PFSK-1 (cell line): Measurements from ENCODE around the gene MKI67.

Experiments used
- FOXP2 ChIP-seq: optimal IDR thresholded peaks from 2 replicates; pipeline ENCODE3; 2011; ENCODE audit warnings: borderline replicate concordance, control low read depth, inconsistent platforms; ENCODE audit not compliant: insufficient read depth; ENCODE audit errors: extremely low read length, extremely low read depth
- POLR2AphosphoS5 ChIP-seq: IDR thresholded peaks from 2 replicates; pipeline ENCODE4 v1.6.1; 2012; ENCODE audit warnings: low read depth, mild to moderate bottlenecking, control low read depth, low read length, moderate library complexity
- REST ChIP-seq, 2 experiments: IDR thresholded peaks; 2 replicates each; pipeline versions ENCODE4 v1.6.1 to v1.8.0; 2011 to 2012; ENCODE audit warnings: low read depth in 2 of 2, low read length in 2 of 2, control low read depth in 1 of 2, inconsistent platforms in 1 of 2, mild to moderate bottlenecking in 1 of 2, moderate library complexity in 1 of 2; ENCODE audit not compliant: insufficient read depth in 1 of 2
- SIN3A ChIP-seq: IDR thresholded peaks from 2 replicates; pipeline ENCODE4 v1.6.1; 2012; ENCODE audit warnings: mild to moderate bottlenecking, low read length, moderate library complexity, borderline replicate concordance; ENCODE audit not compliant: insufficient read depth
- TAF1 ChIP-seq: IDR thresholded peaks from 2 replicates; pipeline ENCODE4 v1.6.1; 2012; ENCODE audit warnings: low read length, control low read depth, borderline replicate concordance; ENCODE audit not compliant: insufficient read depth

Gene MKI67

GRCh38 chr10:128069351-128070051 lies 56.7 kb downstream of the MKI67 start:
- TF ChIP-seq REST (IDR thresholded peaks at IDR 0.05; ENCODE audit: insufficient read depth in 1 of 2, low read depth in 2 of 2, low read length in 2 of 2) = no peak
- no peak for TF ChIP-seq POLR2AphosphoS5
- TF ChIP-seq FOXP2 = no peak
- TF ChIP-seq SIN3A = no peak
- TF ChIP-seq TAF1 = no peak

GRCh38 chr10:128068398-128069285 lies 57.6 kb downstream of the MKI67 start:
- TF ChIP-seq FOXP2 (no peak), SIN3A (no peak), POLR2AphosphoS5 (no peak), REST (IDR thresholded peaks at IDR 0.05; ENCODE audit: insufficient read depth in 1 of 2, low read depth in 2 of 2, low read length in 2 of 2) (no peak), TAF1 (no peak)

- no peak for TF ChIP-seq FOXP2
- no peak for TF ChIP-seq SIN3A
- no peak for TF ChIP-seq REST (IDR thresholded peaks at IDR 0.05; ENCODE audit: insufficient read depth in 1 of 2, low read depth in 2 of 2, low read length in 2 of 2)
- TF ChIP-seq TAF1 = no peak
- no peak for TF ChIP-seq POLR2AphosphoS5
Observed at GRCh38 chr10:128067691-128068397, 58.4 kb downstream of the MKI67 start.

- TF ChIP-seq POLR2AphosphoS5 (no peak), TAF1 (no peak), REST (IDR thresholded peaks at IDR 0.05; ENCODE audit: insufficient read depth in 1 of 2, low read depth in 2 of 2, low read length in 2 of 2) (no peak), SIN3A (no peak)
Observed at GRCh38 chr10:128066870-128067382, 59.3 kb downstream of the MKI67 start.
